ENCODE measurements around the gene ALDH1A3. TPM values are rescaled to one million over a fixed set of nuclear protein-coding genes. Genes with fewer than 3 reads are reported as not detected.

ALDH1A3 gene
- total and polyA plus RNA-seq, 2 of the 13 experiments (the other 11 are each of a cell fraction or from before 2014, with no cell fraction given) = not detected

GRCh38 chr15:100908466-100908865, 28.8 kb downstream of the ALDH1A3 start:
- no peaks in the 10 kb centered on the region for H3K36me3 ChIP-seq (replicated peaks in 1 of 2; ENCODE audit: control insufficient read depth in 1 of 2, insufficient read depth in 2 of 2, low read length in 2 of 2)
- CTCF ChIA-PET (ENCODE audit: low intra/inter-chr PET ratio, low total read pairs) = no interaction called here

More at GRCh38 chr15:100908466-100908865, 28.8 kb downstream of the ALDH1A3 start:
- H3K9me3 ChIP-seq (ENCODE audit: low read length) = 0 out of 2 replicates have a peak, but pooled peaks cover 4% of the 10 kb centered on the region
- no peak overlapping the region for H3K27ac ChIP-seq (ENCODE audit: extremely low read length, insufficient read depth, low read length)
- 40% methylated on average over 6 of the region's 6 CpGs for WGBS (ENCODE audit: low lambda C conversion rate)
- intact Hi-C loops (cut with micrococcal nuclease; ENCODE audit: unreplicated experiment) = no loop called here
- in situ Hi-C loops (cut with HindIII; ENCODE audit: extremely low pct_ligation_motif_present, low pct_unique_long_range_greater_than_20kb) = loop anchor here (25.0 kb wide), 1 partner anchor 354 kb away; the partner anchor contains the start of gene CHSY1
- no peak overlapping the region for H3K4me2 ChIP-seq (ENCODE audit: low read depth, low read length)
- H3K4me3 ChIP-seq (replicated peaks in 1 of 3; ENCODE audit: insufficient read depth in 1 of 3, low read depth in 2 of 3, low read length in 3 of 3) = no peak overlapping the region
- no peak for FAIRE-seq
- H4K20me1 ChIP-seq (ENCODE audit: insufficient read depth, low read length) = no peaks in the 10 kb centered on the region
- no peak overlapping the region for H2AFZ ChIP-seq (ENCODE audit: low read length)
- H3K4me1 ChIP-seq (ENCODE audit: insufficient read depth, low read length) = no peaks in the 10 kb centered on the region
- POLR2A ChIA-PET = no interaction called here
- no peaks in the 10 kb centered on the region for H3K79me2 ChIP-seq (ENCODE audit: insufficient read depth, low read length)
- peaks cover 2 to 31% of the 10 kb centered on the region in 2 experiments; a peak in 4 of 5 replicates for H3K27me3 ChIP-seq (ENCODE audit: control insufficient read depth in 1 of 2, insufficient read depth in 2 of 2, low read length in 2 of 2)
- BruUV-seq (replicated peaks) = no TSS peak
- no peak for ATAC-seq
- no peak for DNase-seq (ENCODE audit: low spot score)
- H3K9ac ChIP-seq (ENCODE audit: insufficient read depth, low read depth, low read length) = no peak overlapping the region
- no peak for TF ChIP-seq KLF13 (CRISPR knock-in tag; IDR thresholded peaks at IDR 0.05)
- no peak for TF ChIP-seq BCLAF1 (IDR thresholded peaks at IDR 0.05)
- no peak for TF ChIP-seq TGIF2 (CRISPR knock-in tag; IDR thresholded peaks at IDR 0.05)
- no peak for TF ChIP-seq ZNF772 (CRISPR knock-in tag; IDR thresholded peaks at IDR 0.05)
